CD4-positive, alpha-beta T cell treated with Interferon gamma for 1 hour (primary cell): ENCODE results near the gene SHISA9.

ENCODE experiments used
- DNase-seq: peaks from one replicate; pipeline ENCODE4 v3.0.0-alpha.2; 2020

The SHISA9 gene

GRCh38 chr16:12959072-12959471, 57.7 kb downstream of the SHISA9 start:
- no peak for DNase-seq

- no peak for DNase-seq
These were observed 60.2 kb downstream of the SHISA9 start for GRCh38 chr16:12961626-12962025.

- DNase-seq, result no peak
These were observed 63.1 kb downstream of the SHISA9 start for GRCh38 chr16:12964461-12964860.

GRCh38 chr16:12965274-12965804, 63.9 kb downstream of the SHISA9 start:
- no peak for DNase-seq

GRCh38 chr16:12971241-12971640, 69.8 kb downstream of the SHISA9 start:
- no peak for DNase-seq

GRCh38 chr16:12972246-12972645, 70.8 kb downstream of the SHISA9 start:
- DNase-seq, result no peak

- no peak for DNase-seq
These were observed 74.4 kb downstream of the SHISA9 start for GRCh38 chr16:12975766-12976165.

GRCh38 chr16:12976496-12976895, 75.1 kb downstream of the SHISA9 start:
- DNase-seq, result no peak

GRCh38 chr16:12976936-12977335, 75.5 kb downstream of the SHISA9 start:
- no peak for DNase-seq

- no peak for DNase-seq
These were observed 84.1 kb downstream of the SHISA9 start for GRCh38 chr16:12985516-12985915.

GRCh38 chr16:12988071-12988470, 86.7 kb downstream of the SHISA9 start:
- DNase-seq, result no peak

GRCh38 chr16:12992066-12992465, 90.7 kb downstream of the SHISA9 start:
- no peak for DNase-seq

- DNase-seq, result no peak
These were observed 93.0 kb downstream of the SHISA9 start for GRCh38 chr16:12994402-12994801.

- no peak for DNase-seq
These were observed 94.4 kb downstream of the SHISA9 start for GRCh38 chr16:12995721-12996372.

- no peak for DNase-seq
These were observed 97.1 kb downstream of the SHISA9 start for GRCh38 chr16:12998361-12999085.

GRCh38 chr16:12999368-12999767, 98.0 kb downstream of the SHISA9 start:
- no peak for DNase-seq

GRCh38 chr16:13005721-13006247, 104.4 kb downstream of the SHISA9 start:
- DNase-seq, result no peak

- no peak for DNase-seq
These were observed 111.2 kb downstream of the SHISA9 start for GRCh38 chr16:13012601-13013000.

- DNase-seq, result no peak
These were observed 111.6 kb downstream of the SHISA9 start for GRCh38 chr16:13013043-13013442.

GRCh38 chr16:13014476-13014875, 113.1 kb downstream of the SHISA9 start:
- no peak for DNase-seq

GRCh38 chr16:13018026-13018425, 116.6 kb downstream of the SHISA9 start:
- DNase-seq, result no peak

GRCh38 chr16:13021996-13022395, 120.6 kb downstream of the SHISA9 start:
- DNase-seq, result no peak

- no peak for DNase-seq
These were observed 128.4 kb downstream of the SHISA9 start for GRCh38 chr16:13029786-13030185.

GRCh38 chr16:13030769-13031168, 129.4 kb downstream of the SHISA9 start:
- DNase-seq, result no peak
